Measurements from ENCODE around the gene KIF16B.
"Not testable (repeated sequence)": the region's sequence is repeated elsewhere in the genome, so short reads cannot be mapped to it uniquely, and the experiment has no call there.

KIF16B gene

DNA sequence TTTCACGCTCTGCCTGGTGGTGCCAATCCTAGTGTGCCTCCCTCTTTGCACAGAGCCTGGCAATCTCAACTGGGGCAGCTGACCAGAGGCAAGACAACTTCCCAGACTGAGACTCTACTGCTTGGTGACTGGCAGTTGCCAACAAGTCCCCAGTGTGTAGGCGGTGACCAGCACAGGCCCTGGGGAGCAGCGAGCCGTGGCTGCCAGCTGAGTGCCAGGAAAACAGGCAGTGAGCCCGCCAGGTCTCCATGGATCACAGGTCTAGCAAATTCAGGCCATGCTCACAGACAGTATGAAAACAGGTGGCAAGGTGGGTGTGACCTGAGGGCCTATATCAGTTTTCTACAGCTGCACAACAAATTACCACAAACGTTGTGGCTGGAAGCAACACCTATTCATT, 289.9 kb downstream of the KIF16B start:
- FAIRE-seq, result no peak

DNA sequence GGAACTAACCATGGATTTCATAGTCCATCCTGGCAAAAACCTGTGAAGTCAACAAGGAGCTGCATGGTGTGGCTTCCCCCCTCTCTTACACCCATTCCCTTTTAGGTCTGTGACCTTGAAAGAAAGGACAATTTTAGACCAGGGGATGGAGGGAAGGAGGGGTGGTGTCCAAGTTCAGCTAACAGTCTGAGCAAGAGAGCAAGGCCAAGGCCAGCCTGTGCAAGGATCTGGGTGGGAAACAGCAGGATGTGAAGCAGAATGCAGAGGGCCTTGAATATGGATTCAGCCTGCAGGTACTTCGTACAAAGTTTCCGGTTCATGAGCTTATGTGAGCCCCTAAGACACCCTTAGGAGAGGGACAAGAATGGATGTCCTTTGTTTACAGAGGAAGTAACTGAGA, 293.0 kb downstream of the KIF16B start:
- FAIRE-seq, result no peak

DNA sequence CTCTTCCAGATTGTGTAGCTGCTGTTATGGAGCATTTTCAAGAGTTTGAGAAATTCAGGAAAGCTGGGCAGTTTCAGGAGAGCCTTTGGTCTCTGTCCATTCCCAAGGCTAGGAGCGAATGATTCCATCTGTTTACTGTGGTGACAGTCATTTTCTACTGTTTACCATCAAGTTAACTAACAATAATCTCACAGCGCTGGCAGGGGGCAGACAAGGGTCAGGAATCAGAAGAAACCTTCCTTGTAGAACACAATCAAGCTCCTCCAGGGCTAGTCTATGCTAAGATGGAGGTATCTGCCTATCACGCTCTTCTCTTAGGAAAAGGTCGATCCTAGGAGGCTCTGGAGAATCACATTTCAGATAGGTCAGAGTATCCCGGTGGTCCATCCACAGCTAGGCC, 293.9 kb downstream of the KIF16B start:
- no peak for FAIRE-seq

DNA sequence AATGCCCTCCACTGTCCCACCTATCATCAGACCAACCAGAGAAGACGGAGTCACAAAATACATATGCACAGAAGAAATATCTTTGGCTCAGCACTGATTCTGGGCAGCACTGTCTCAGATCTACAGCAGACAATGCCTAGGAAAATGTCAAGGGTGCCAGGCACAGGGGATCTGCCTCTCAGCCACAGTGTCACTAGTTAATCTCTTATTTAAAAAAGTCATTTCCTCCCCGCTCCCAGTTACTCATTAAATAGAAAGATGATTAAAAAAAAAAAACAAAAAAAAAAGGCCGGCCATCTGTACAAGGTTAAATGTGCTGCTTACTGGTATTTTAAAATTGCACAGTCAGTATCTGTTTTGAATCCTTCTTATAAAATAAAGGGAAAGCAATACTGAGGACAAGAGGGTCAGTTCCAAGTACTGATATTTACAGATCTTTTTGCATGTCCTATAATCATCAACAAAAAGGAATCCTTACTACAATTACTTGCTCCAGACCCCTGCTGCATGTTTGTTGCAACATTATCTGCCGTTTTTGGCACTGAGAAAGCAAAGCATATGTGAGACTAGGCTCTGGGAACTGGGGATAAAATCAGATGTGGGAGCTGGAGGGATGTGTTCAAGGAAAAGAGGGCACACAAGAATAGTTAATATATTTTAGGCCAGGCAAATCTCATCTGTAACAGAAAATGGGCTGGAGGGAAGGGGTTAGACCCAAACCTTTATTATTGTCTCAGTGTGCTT, 299.3 kb downstream of the KIF16B start:
- no peak for FAIRE-seq

DNA sequence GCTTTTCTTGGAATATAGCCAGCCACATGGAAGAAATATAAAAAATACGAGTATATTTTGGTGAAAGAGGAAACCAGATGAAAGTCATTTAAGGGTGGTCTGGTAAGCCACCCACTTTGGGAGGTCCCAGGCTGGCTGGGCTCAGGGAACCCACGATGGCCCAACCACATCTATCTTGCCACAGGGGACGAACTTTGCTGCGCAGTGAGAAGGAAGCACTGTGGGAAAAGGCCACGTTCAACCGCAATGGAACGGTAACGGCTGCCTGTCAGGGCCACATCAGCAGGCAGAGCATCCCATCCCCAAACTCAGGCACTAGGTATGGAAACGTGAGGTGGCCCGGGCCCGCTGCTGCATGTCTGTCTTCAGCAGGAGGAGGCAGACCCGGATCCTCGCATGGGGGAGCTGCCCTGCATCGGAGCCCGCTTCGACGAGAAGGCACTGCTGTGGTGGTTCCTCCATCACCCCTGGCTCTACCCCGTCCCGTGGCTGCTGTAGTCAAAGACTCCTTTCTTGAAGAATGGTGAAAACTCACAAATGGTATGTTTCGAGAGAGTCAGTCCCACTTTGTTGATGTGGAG, 300.4 kb downstream of the KIF16B start:
- FAIRE-seq, result no peak

DNA sequence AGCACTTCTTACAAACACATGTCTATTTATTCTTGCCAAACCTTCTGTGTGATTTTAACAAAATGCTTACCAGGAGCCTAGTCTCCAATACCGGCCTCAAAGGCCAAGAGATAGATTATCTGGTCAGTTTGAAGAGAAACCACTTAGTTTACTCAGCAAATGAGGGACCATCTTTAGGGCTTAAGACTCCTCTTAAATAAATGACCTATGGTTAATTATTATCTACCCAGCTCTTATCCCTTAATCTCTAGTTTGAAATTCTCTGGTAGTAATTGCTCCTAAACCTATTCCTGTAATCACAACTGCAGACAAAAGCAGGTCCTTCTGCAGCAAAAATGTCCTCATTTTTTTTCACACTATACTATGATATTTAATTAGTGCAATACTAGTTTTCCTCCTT, 301.8 kb downstream of the KIF16B start:
- FAIRE-seq, result no peak

DNA sequence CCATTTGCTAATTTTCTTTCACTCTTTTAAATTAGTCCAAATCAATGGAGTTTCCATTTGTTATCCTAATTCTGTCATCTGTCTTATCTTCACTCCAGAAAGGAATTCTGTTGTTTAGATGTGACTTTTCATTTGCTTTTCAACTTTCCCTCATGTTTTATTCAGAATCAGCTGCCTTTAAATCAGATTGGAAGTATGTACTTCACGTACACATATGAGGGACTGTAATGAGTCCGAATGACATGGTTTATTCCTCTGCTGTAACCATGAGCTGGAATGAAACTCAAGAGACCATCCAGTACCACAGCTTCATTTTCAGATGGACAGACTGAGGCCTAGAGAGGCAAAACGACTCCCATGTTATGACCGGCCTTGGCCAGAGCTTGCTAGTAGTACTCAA, 302.3 kb downstream of the KIF16B start:
- no peak for FAIRE-seq

DNA sequence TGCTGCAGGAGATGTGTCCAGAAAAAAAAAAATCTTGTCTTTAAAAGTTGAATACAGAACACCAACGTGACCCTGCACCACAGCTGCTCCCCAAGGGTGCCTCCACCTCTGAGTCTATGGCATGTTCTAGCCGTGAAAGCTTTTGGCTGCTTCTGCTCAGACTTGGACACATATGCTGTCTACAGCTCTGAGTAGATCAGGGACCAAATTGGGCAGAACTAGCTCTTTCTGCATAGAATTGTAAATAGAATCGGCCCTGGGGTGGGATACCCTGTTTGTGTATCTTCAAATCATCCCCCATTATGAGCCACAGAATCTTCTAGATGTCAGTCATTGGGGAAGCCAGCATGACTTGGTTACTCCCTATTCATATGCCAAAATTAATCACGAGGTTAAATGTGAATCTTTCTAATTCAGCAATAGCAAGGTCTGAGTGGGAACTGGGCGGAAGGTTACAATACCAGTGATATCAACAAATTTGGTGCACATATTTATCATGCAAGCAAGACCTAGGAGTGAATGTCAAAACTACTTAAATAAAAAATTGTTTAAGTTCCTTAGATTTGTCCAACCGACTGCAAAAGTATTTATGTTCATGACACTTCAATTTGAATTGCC, 302.8 kb downstream of the KIF16B start:
- FAIRE-seq, result no peak

DNA sequence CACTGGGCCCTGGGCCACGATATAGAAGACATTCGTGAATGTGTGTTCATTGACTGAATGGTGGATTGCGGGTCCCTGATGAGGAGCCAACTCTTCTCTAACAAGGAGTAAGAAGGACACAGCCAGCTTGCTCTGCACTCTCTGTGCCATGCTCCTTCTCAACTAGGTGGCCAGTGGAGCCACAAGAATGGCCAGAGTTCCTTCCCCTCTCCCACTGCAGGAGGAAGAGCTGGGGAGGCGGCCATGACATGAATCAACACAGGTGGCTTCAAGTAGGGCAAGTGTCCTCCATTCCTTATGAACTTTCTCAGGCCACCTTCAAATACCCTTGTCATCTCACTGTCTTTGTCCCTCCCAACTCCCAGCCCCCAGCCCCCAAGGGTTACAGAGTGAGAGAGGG, 305.7 kb downstream of the KIF16B start:
- FAIRE-seq, result no peak

DNA sequence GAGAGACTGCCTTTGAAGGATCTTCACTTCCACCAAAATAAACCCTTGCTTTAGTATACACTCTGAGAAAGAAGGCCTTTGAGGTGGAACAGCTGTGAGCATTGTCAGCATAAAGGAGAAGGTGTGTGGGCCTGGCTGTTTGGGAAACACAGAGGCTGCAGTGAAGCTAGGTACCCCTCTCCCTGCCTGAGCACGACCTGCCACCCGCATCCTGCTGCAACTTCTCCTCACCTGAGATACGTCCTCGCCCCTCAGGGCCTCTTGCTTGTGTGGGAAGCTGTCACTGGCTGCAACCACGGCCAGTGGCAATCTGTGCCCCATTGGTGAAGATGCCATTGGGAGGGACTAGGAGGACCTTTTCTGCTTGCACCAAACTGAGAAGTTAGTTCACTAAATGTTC, 307.9 kb downstream of the KIF16B start:
- no peak for FAIRE-seq

DNA sequence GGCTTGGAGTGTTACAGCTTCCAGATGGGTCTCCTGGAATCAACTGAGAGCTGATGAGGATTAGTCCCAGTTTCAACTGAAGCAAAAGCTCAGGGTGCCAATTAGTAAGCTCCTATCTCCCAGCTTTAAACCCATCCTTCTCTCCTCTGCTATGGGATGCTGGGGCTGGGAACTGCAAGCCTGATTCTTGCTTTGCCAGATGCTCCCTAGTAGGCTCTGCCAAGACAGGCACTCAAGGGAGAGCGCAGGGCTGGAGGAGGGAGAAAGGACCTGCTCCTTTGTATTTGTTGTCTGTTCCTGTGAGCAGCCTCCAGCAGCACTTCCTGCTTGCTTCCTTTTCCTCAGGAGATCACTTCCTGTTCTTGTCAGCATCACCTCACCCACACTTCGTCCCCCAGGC, 309.7 kb downstream of the KIF16B start:
- no peak for FAIRE-seq

DNA sequence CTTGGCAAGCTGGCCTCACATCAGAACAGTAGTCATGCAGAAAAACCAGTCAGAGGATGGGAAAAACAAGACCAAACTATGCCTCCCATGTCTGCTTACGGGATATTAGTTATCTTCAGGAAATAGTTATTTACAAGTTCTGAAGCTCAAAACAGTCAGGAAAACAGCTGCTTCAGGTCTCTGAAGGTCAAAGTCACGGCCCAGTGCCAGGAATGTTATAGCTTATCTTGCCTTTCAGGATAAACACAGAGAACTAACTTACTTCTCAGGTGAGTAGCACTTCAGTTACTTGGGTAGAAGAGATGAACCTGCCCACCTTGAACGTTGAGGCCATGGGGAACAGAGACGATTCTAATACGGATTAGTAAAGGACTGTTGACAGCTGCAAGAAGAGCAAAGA, 310.7 kb downstream of the KIF16B start:
- FAIRE-seq, result no peak

DNA sequence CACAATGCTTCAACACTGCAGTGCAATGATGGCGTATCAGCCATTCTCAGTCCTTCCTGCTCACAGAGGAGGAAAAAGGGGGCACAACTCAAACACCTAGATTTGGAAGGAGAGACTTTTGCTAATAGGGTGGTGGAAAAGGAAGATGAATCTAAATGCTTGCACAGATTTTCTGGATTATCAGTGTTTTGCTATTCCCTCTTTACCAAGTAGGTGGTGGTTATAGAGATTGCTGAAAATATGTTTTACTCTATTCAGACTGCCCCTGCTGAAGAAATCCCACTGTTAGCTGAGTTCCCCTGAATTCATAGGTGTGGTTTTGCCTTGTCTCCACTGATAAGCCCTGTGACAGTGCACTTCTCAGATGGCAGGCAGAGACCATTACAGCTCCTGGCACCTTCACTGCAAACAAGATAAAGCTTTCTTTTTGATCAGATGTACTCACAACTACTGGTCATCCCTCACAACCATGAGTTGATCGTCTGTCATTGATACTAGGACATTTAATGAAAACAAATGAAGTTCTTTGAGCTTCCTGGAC, 311.4 kb downstream of the KIF16B start:
- FAIRE-seq, result no peak

DNA sequence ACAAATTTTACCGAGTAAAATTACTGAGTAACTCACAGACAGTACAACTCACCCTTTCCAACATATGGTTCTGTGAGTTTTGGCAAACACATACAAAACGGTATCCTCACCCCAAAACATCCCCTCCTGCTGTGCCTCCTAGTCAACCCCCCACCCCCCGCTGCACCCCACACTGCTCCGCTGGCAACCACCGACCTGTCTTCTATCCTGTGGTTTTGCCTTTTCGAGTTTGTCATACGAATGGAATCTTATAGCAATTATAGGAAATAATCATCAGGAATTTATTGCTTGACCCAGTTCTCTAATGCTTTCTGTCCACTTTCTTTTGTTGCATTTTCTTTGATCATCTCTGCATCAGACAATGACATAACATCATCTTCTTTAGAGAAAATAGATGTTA, 312.3 kb downstream of the KIF16B start:
- FAIRE-seq, result no peak

DNA sequence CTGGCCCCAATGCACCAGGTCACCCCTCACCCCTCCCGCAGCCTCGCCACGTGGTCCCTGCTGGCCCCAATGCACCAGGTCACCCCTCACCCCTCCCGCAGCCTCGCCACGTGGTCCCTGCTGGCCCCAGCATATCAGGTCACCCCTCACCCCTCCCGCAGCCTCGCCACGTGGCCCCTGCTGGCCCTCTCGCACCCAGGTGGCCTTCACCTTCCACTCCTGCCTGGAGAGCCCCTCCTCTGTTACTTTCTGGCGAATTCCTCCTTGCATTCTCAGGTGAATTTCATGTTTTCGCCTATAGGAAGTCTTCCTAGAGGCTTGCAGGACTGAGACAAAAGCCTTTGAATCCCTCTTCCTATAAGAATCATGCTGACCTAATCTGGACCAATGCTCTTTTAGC, 313.1 kb downstream of the KIF16B start:
- FAIRE-seq, result not testable (repeated sequence)

DNA sequence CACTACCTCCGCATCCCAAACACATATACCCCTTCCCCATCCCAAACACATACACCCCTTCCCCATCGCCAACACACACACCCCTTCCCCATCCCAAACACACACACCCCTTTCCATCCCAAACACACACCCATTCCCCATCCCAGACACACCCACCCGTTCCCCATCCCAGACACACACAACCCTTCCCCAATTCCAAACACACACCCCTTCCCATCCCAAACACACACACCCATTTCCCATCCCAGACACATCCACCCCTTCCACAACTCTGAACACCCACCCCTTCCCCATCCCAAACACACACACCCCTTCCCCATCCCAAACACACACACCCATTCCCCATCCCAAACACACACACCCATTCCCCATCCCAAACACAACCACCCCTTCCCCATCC, 314.5 kb downstream of the KIF16B start:
- no peak for FAIRE-seq

DNA sequence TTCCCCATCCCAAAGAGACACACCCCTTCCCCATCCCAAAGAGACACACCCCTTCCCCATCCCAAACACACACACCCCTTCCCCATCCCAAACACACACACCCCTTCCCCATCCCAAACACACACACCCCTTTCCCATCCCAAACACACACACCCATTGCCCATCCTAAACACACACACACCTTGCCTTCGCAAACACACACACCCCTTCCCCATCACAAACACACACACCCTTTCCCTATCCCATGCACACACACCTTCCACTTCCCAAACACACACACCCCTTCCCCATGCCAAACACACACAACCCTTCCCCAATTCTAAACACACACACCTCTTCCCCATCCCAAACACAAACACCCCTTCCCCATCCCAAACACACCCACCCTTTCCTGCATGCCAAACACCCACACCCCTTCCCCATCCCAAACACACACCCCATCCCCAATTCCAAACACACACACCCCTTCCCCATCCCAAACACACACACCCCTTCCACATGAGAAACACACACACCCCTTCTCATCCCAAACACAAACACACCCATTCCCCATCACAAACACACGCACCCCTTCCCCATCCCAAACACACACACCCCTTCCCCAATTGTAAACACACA, 315.3 kb downstream of the KIF16B start:
- no peak for FAIRE-seq

DNA sequence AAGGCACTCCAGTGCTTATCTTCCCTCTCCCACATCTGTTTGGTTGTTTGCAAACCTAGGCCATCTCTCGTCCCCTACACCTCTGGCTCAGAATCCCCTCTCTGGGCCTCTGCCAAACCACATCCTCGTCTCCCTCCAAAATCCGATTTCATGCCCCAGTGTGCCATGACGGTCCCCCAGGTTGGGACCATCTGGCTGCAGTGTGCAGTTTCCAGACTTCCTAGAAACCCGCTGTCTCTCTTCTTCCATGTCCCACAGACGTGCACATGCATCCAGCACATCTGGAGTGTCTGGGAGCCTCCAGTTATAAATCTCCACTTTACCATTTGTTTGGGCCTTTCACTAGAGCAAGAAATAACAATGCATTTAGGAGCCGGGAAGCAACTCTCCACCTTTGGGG, 316.2 kb downstream of the KIF16B start:
- no peak for FAIRE-seq

DNA sequence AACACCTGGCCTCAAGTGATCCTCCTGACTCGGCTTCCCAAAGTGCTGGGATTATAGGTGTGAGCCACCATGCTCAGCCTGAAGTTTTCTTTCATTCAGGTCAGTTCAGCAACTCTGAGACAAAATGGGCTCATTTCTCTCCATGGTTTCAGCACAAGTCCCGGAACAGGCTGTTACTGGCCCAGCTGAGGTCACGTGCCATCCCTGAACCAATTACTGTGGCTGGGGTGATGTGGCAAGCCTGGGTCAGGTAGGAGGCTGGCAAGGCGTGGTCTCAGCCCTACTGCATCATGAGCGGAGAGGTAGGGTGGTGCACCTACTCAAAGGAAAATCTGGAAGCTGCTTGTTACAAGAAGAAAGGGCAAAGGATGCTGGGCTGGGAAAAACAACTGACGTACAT, 326.4 kb downstream of the KIF16B start:
- FAIRE-seq, result no peak

DNA sequence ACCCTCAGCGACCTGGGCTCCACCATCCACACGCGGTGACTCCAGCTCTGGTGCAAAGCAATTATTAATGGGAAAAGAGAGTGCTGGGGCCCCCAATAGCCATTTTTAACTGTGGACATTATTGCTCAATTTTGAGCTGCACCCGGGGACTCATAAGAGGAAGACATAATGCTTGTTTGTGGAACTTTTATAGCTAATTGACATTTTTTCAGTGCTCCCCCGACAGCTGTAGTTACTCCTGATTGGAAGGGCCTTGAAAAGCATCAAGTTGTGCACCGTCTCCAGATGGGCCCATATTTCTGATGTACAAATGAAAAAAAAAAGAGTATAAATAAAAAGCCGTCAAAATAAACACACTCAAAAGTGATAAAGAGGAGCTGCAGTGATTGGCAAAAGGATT, 327.0 kb downstream of the KIF16B start:
- FAIRE-seq, result no peak

DNA sequence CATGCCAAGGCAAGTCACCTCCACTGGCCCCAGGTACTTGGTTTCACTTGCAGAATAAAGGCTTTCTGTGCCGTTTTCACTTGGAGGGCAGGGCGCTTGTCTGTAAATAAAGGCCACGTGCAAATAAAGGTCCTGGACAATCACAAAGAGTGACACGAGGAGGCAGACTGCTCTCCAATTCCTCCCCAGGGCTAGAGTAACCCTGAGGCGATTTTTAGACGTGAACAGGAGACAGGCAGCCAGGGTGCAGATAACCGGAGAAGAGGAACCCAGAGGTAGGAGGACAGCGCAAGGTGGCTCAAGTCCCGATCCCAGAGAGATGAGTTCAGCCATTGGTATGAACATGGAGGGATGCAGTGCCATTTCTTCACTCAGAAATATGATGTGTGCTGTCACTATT, 327.4 kb downstream of the KIF16B start:
- no peak for FAIRE-seq

DNA sequence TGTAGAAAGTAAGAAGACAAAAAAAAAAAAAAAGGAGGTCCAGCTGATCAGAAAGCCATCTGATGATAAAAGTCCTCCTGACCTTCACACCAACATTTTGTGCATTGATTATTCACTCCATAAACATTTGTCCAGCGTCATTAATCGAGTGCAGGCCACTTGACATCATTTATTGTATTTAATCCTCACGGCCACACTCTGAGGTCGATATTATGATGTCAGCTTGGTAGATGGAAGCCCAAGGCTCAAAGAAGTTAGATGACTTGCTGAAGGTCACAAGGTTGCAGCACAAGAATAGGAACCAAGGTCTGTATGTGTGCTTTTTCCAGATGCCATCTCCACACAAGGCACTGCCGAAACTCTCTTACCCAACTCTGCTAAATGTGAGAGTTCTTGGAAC, 328.4 kb downstream of the KIF16B start:
- FAIRE-seq, result no peak

DNA sequence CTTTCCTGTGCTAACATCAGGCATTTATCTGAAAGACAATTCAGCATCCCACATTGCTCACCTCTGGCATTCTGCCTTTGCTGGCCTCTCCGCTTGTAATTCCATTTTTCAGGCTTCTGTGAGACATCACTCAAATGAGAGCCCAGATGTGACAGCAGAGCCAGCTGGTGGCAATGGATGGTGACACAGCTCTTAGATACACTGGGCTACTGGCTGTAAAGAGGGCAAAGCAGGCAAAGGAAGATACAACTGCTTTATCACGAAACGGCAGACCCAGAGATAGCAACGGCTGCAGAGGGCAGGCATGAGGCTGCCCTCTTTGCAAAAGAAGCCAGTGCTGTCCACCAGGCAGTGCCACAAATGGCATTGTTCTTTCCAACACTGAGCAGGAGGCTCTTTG, 329.8 kb downstream of the KIF16B start:
- no peak for FAIRE-seq

DNA sequence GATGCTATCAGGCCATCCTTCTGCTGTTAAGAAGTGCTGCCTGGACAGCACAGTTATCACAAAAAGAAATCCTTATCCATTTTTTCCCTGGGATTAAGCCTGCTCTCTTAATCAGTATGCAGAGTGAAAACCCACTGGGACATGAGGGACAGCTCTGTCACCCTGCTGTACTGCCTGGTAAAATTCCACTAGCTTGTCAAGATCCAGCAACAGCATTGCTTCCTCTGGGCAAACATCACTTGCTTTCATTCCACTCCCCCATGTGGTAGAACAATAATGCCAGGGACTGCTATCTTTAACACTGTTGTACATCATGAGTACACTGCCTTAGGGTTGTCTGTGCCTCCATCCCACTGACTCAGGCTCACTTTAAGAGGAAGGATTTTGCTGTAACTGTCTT, 331.3 kb downstream of the KIF16B start:
- no peak for FAIRE-seq
